Pancreas (tissue), 10 donors: ENCODE results near the gene PRR5. TPM values are rescaled to one million over a fixed set of nuclear protein-coding genes. Genes with fewer than 3 reads are reported as not detected.

Source experiments
- ATAC-seq, 4 donors: fragments of 200-7000 bp; cut with Tn5 transposase; one replicate each; pipeline versions ENCODE4 v1.8.0 to v1.9.1; 2020; ENCODE audit warnings: mild to moderate bottlenecking in 4 of 4, moderate library complexity in 4 of 4
- DNase-seq, 6 donors: peaks; one replicate each; pipeline ENCODE4 v3.0.0-alpha.2; 2020
- FAIRE-seq: peaks from 2 replicates; lab custom pipeline; 2012; peaks lifted over from hg19 to GRCh38; lab: Jason Lieb, UNC
- H3K27ac ChIP-seq, 4 donors: fragments of 200-600 bp; sonication (generic); 1 replicate in 3 of 4; 2 replicates in 1 of 4; pipeline versions ENCODE4 v1.5.0 to v1.8.0; 2020
- H3K27me3 ChIP-seq, 4 donors: fragments of 200-600 bp; one replicate each; pipeline ENCODE4 v1.8.0; 2021
- H3K36me3 ChIP-seq, 3 donors: fragments of 200-600 bp; sonication (generic) in 1 of 3; one replicate each; pipeline versions ENCODE4 v1.5.0 to v1.8.0; 2020 to 2021
- H3K4me1 ChIP-seq, 3 donors: fragments of 200-600 bp; one replicate each; pipeline ENCODE4 v1.8.0; 2021
- H3K4me3 ChIP-seq, 4 donors: fragments of 200-600 bp; sonication (generic) in 2 of 4; one replicate each; pipeline versions ENCODE4 v1.5.0 to v1.8.0; 2020 to 2021
- H3K9me3 ChIP-seq, 4 donors: fragments of 200-600 bp; one replicate each; pipeline ENCODE4 v1.8.0; 2021
- CTCF ChIP-seq, 4 donors: fragments of 200-600 bp; sonication (generic) in 3 of 4; IDR thresholded peaks; one replicate each; pipeline versions ENCODE4 v1.5.0 to v1.8.0; 2021; ENCODE audit warnings: antibody characterized with exemption in 4 of 4
- WGBS, 2 donors: extraction: QIAGEN DNeasy Blood & Tissue Kit; methylation state at CpG; one replicate each; pipeline ENCODE4 v1.1.7; 2013; 5-methylcytosine and 5-hydroxymethylcytosine counted together
- intact Hi-C, 3 donors: fragments of 100-400 bp; cut with DNase I; formaldehyde crosslinking; loops; one replicate each; pipeline versions ENCODE4 v1.11.1 to v1.14.2; 2022
- polyA plus RNA-seq, 2 donors: library from polyadenylated mRNA; stranded (reverse); fragments of 200-250 nt; gene quantifications; one replicate each; pipeline ENCODE4 v1.2.3, GENCODE V29; 2013
- total RNA-seq, 6 donors: library from RNA; stranded (reverse); fragmentation: NEBNext Ultra II Directional in 4 of 6; extraction: Animal tissue kit (Norgen Biotek cat#: 25700) in 4 of 6; gene quantifications; one replicate each; pipeline versions ENCODE4 v1.2.1 to v1.2.4, GENCODE V29; 2021 to 2023
- donor health status: healthy with polysubstance abuse.
- donor health status: DM: no; HTN: no; CAD: no; lungs with moderate emphysema.
- donor health status: DM: no; HTN: no; CAD: no.
- donor health status: control.
- donor health status: control.
- donor health status: Bipolar disorder and iron deficiency.
- donor health status: DM: yes; HTN: yes; CAD: no.
- donor health status: DM: no; HTN: no; CAD: no.
- donor health status: DM: no; HTN: no; CAD: no.
- donor health status: DM: yes; HTN: yes; CAD: no.

Gene PRR5
- total and polyA plus RNA-seq, 8 donors = 7.0 to 23.0 (median 10.1) TPM

GRCh38 chr22:44777364-44777755, 75.4 kb downstream of the PRR5 start:
- WGBS, 2 donors = 51 to 59% methylated on average over 2 of the region's 2 CpGs
- no peaks in the 10 kb centered on the region for H3K36me3 ChIP-seq
- H3K27me3 ChIP-seq = no peaks in the 10 kb centered on the region
- no peak for TF ChIP-seq CTCF (IDR thresholded peaks at IDR 0.05)
- FAIRE-seq (no peak), DNase-seq (no peak), ATAC-seq (no peak)
- no peaks in the 10 kb centered on the region for H3K4me1 ChIP-seq
- no peak overlapping the region for H3K27ac ChIP-seq
- H3K9me3 ChIP-seq = no peaks in the 10 kb centered on the region
- no peak overlapping the region for H3K4me3 ChIP-seq
- intact Hi-C loops = no loop called here

- no peaks in the 10 kb centered on the region for H3K36me3 ChIP-seq
- intact Hi-C loops = no loop called here
- no peak for FAIRE-seq
- H3K27me3 ChIP-seq = no peaks in the 10 kb centered on the region
- no peak for DNase-seq
- no peak for ATAC-seq
- no peak for TF ChIP-seq CTCF (IDR thresholded peaks at IDR 0.05)
- no peaks in the 10 kb centered on the region for H3K4me1 ChIP-seq
- no peak overlapping the region for H3K27ac ChIP-seq
- 87 to 95% methylated on average over 17 of the region's 17 CpGs for WGBS, 2 donors
- no peaks in the 10 kb centered on the region for H3K9me3 ChIP-seq
- H3K4me3 ChIP-seq = no peak overlapping the region
These were observed 79.0 kb downstream of the PRR5 start for GRCh38 chr22:44780876-44781449.

GRCh38 chr22:44782363-44782963, 80.5 kb downstream of the PRR5 start:
- Histone ChIP-seq H3K4me3 (no peak overlapping the region), H3K27ac (no peak overlapping the region), H3K27me3 (no peaks in the 10 kb centered on the region), H3K36me3 (no peaks in the 10 kb centered on the region), H3K9me3 (no peaks in the 10 kb centered on the region), H3K4me1 (no peaks in the 10 kb centered on the region)
- intact Hi-C loops = no loop called here
- 76 to 81% methylated on average over 17 of the region's 17 CpGs for WGBS, 2 donors
- DNase-seq (no peak), FAIRE-seq (no peak), ATAC-seq (peak in 1 of 4 donors; percentile 39)
- no peak for TF ChIP-seq CTCF (IDR thresholded peaks at IDR 0.05)

GRCh38 chr22:44783091-44783490, 81.1 kb downstream of the PRR5 start:
- Histone ChIP-seq H3K27ac (no peak overlapping the region), H3K4me1 (no peaks in the 10 kb centered on the region), H3K27me3 (no peaks in the 10 kb centered on the region), H3K9me3 (no peaks in the 10 kb centered on the region), H3K4me3 (no peak overlapping the region), H3K36me3 (no peaks in the 10 kb centered on the region)
- DNase-seq (no peak), ATAC-seq (no peak), FAIRE-seq (no peak)
- intact Hi-C loops = no loop called here
- WGBS, 2 donors = 68 to 69% methylated on average over 9 to 10 of the region's 10 CpGs
- no peak for TF ChIP-seq CTCF (IDR thresholded peaks at IDR 0.05)

- Histone ChIP-seq H3K36me3 (no peaks in the 10 kb centered on the region), H3K27ac (no peak overlapping the region), H3K4me3 (no peak overlapping the region), H3K4me1 (no peaks in the 10 kb centered on the region), H3K9me3 (no peaks in the 10 kb centered on the region), H3K27me3 (no peaks in the 10 kb centered on the region)
- WGBS, 2 donors = 64 to 66% methylated on average over 14 of the region's 14 CpGs
- FAIRE-seq = no peak
- TF ChIP-seq CTCF (IDR thresholded peaks at IDR 0.05) = no peak
- no peak for ATAC-seq
- intact Hi-C loops = no loop called here
- no peak for DNase-seq
These were observed 81.6 kb downstream of the PRR5 start for GRCh38 chr22:44783581-44783980.
